WTC11 (cell line): ENCODE measurements around the gene NEURL4. TPM values are rescaled to one million over a fixed set of nuclear protein-coding genes. Genes with fewer than 3 reads are reported as not detected.

Source experiments
- ATAC-seq: fragments of 200-7000 bp; cut with Tn5 transposase; 2 replicates; pipeline ENCODE4 v1.10.0; 2021; ENCODE audit warnings: mild to moderate bottlenecking, moderate library complexity
- CTCF ChIA-PET: fragments of 300-600 bp; sonication (Branson Sonifier 250); formaldehyde crosslinking; loops from one replicate; lab custom pipeline; 2021; ENCODE audit warnings: antibody characterized with exemption; lab: Charles Lee
- POLR2A ChIA-PET: fragments of 350-600 bp; sonication (Branson Sonifier 250); formaldehyde crosslinking; loops from one replicate; lab custom pipeline; 2021; ENCODE audit warnings: antibody characterized with exemption; lab: Charles Lee
- DNase-seq: peaks from one replicate; pipeline ENCODE4 v3.0.0; 2021; ENCODE audit warnings: low spot score
- H3K27ac Mint-ChIP-seq: 2 replicates; pipeline ENCODE4 v1.8.0; 2021; ENCODE audit warnings: mixed read lengths
- H3K27me3 Mint-ChIP-seq: 2 replicates; pipeline ENCODE4 v1.8.0; 2021; ENCODE audit warnings: low read depth, mild to moderate bottlenecking, moderate library complexity, mixed read lengths
- H3K36me3 Mint-ChIP-seq: 2 replicates; pipeline ENCODE4 v1.8.0; 2021; ENCODE audit warnings: mixed read lengths
- H3K4me1 Mint-ChIP-seq: 2 replicates; pipeline ENCODE4 v1.8.0; 2022; ENCODE audit warnings: mixed read lengths
- H3K4me3 Mint-ChIP-seq: 2 replicates; pipeline ENCODE4 v1.8.0; 2021; ENCODE audit warnings: mild to moderate bottlenecking, moderate library complexity, mixed read lengths
- H3K9me3 Mint-ChIP-seq: 2 replicates; pipeline ENCODE4 v1.8.0; 2021; ENCODE audit warnings: mixed read lengths
- ATF1 ChIP-seq: sonication (generic); formaldehyde crosslinking; IDR thresholded peaks from 2 replicates; pipeline ENCODE4 v1.8.1; 2023; ENCODE audit warnings: mild to moderate bottlenecking, moderate library complexity, missing genetic modification reagents
- CREM ChIP-seq: sonication (generic); formaldehyde crosslinking; IDR thresholded peaks from 2 replicates; pipeline ENCODE4 v1.8.1; 2022; ENCODE audit warnings: mild to moderate bottlenecking, missing genetic modification reagents, moderate library complexity
- ELF4 ChIP-seq: sonication (generic); formaldehyde crosslinking; IDR thresholded peaks from 2 replicates; pipeline ENCODE4 v1.8.1; 2022; ENCODE audit warnings: low read depth, mild to moderate bottlenecking, moderate library complexity, missing genetic modification reagents
- FOXJ3 ChIP-seq: sonication (generic); formaldehyde crosslinking; IDR thresholded peaks from 2 replicates; pipeline ENCODE4 v1.9.0; 2021; ENCODE audit warnings: missing genetic modification reagents, mild to moderate bottlenecking, borderline replicate concordance
- FOXP1 ChIP-seq: sonication (generic); formaldehyde crosslinking; IDR thresholded peaks from 2 replicates; pipeline ENCODE4 v1.8.0; 2022; ENCODE audit warnings: missing genetic modification reagents, mild to moderate bottlenecking, moderate library complexity, borderline replicate concordance
- MYBL2 ChIP-seq: sonication (generic); formaldehyde crosslinking; IDR thresholded peaks from 2 replicates; pipeline ENCODE4 v1.8.1; 2023; ENCODE audit warnings: mild to moderate bottlenecking, moderate library complexity, missing genetic modification reagents
- NFYB ChIP-seq: sonication (generic); formaldehyde crosslinking; conservative IDR thresholded peaks from 2 replicates; pipeline ENCODE4 v1.8.0; 2022; ENCODE audit warnings: low read depth, missing genetic modification reagents
- SP1 ChIP-seq: sonication (generic); formaldehyde crosslinking; conservative IDR thresholded peaks from 2 replicates; pipeline ENCODE4 v1.8.1; 2022; ENCODE audit warnings: missing genetic modification reagents
- TP53 ChIP-seq: sonication (generic); formaldehyde crosslinking; IDR thresholded peaks from 2 replicates; pipeline ENCODE4 v1.8.1; 2023; ENCODE audit warnings: mild to moderate bottlenecking, missing genetic modification reagents
- total RNA-seq: library from RNA; stranded (reverse); gene quantifications from 3 replicates; pipeline ENCODE4 v1.2.3, GENCODE V29; 2021
- TF ChIP-seq, protein P1 (sequence below): sonication (generic); formaldehyde crosslinking; IDR thresholded peaks from 2 replicates; pipeline ENCODE4 v1.8.0; 2023; ENCODE audit warnings: mild to moderate bottlenecking, missing genetic modification reagents
- TF ChIP-seq, protein P2 (sequence below): sonication (generic); formaldehyde crosslinking; IDR thresholded peaks from 2 replicates; pipeline ENCODE4 v1.8.0; 2022; ENCODE audit warnings: mild to moderate bottlenecking, missing genetic modification reagents
- TF ChIP-seq, protein P3 (sequence below): fragments of 250-450 bp; sonication (Bioruptor Pico); IDR thresholded peaks from 2 replicates; pipeline ENCODE4 v1.8.0; 2021; ENCODE audit warnings: mild to moderate bottlenecking
- TF ChIP-seq, protein P4 (sequence below): sonication (generic); formaldehyde crosslinking; IDR thresholded peaks from 2 replicates; pipeline ENCODE4 v1.8.1; 2022; ENCODE audit warnings: mild to moderate bottlenecking, moderate library complexity, missing genetic modification reagents

The NEURL4 gene
- total RNA-seq, 1 experiment from 2014 or later: 64.4 TPM

DNA sequence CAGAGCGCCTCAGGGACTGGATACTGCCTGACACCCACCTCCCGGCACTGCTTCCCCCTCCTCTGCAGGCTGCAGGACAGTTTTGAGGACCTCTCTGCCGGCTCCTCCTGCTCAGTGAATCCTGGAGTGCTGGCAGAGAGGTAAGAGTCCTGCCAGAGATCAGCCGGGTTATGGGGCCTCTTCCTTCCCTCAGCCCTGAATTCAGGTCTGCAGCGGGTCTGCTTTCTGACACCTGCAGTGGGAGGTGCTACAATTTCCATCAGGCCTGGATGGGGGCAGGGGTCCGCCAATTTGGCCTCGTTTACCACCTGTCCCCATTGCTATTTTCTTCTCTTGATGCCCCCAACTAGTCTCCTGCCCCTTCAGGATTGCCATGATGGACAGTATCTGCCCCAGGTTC is 3.0 kb upstream of the NEURL4 start (continued):
- TF ChIP-seq, protein P1, sequence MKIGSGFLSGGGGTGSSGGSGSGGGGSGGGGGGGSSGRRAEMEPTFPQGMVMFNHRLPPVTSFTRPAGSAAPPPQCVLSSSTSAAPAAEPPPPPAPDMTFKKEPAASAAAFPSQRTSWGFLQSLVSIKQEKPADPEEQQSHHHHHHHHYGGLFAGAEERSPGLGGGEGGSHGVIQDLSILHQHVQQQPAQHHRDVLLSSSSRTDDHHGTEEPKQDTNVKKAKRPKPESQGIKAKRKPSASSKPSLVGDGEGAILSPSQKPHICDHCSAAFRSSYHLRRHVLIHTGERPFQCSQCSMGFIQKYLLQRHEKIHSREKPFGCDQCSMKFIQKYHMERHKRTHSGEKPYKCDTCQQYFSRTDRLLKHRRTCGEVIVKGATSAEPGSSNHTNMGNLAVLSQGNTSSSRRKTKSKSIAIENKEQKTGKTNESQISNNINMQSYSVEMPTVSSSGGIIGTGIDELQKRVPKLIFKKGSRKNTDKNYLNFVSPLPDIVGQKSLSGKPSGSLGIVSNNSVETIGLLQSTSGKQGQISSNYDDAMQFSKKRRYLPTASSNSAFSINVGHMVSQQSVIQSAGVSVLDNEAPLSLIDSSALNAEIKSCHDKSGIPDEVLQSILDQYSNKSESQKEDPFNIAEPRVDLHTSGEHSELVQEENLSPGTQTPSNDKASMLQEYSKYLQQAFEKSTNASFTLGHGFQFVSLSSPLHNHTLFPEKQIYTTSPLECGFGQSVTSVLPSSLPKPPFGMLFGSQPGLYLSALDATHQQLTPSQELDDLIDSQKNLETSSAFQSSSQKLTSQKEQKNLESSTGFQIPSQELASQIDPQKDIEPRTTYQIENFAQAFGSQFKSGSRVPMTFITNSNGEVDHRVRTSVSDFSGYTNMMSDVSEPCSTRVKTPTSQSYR (CRISPR knock-in tag): no peak
- TF ChIP-seq CREM (no peak), TP53 (no peak), FOXJ3 (CRISPR knock-in tag) (no peak), MYBL2 (CRISPR knock-in tag) (no peak)

DNA sequence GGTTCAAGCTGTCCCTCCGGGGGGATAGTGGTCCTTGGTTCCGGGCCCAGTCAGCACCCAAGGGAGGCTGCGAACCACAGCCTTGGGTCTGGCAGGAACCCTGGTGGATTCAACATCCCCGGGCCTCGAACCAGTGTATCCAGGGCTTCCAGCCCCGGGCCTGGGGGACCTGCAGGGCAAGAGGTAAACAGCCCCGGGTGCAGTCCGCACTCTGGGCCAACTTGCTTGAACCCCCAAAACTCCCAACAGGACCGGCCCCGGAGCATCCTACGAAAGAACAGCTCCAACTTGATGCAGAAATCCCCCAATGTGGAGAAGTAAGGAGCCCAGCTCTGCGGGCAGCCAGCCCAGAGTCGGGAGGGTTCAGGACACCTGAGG is 1.5 kb upstream of the NEURL4 start:
- ChIA-PET CTCF (interaction anchor here (1.4 to 2.2 kb wide), 3 partner anchors 50 to 357 kb away, joined by 8 to 24 read pairs (median 14); partner anchors contain the start of genes SLC2A4, TP53 and WRAP53), POLR2A (interaction anchor here (1.5 to 2.0 kb wide), 4 partner anchors 44 to 356 kb away, joined by 3 to 12 read pairs (median 8); partner anchors contain the start of genes ACADVL, DLG4, TMEM256 and TP53)
- DNase-seq (no peak), ATAC-seq (no peak)
- Mint-ChIP-seq H3K4me3 (peak overlapping the region; percentile 93), H3K27ac (peak overlapping the region; percentile 79; the same call in 1 of the 2 replicates), H3K9me3 (no peaks in the 10 kb centered on the region), H3K4me1 (peaks cover 29% of the 10 kb centered on the region), H3K36me3 (peaks cover 4% of the 10 kb centered on the region; the same call in 1 of the 2 replicates), H3K27me3 (no peaks in the 10 kb centered on the region)
- TF ChIP-seq, protein P2, sequence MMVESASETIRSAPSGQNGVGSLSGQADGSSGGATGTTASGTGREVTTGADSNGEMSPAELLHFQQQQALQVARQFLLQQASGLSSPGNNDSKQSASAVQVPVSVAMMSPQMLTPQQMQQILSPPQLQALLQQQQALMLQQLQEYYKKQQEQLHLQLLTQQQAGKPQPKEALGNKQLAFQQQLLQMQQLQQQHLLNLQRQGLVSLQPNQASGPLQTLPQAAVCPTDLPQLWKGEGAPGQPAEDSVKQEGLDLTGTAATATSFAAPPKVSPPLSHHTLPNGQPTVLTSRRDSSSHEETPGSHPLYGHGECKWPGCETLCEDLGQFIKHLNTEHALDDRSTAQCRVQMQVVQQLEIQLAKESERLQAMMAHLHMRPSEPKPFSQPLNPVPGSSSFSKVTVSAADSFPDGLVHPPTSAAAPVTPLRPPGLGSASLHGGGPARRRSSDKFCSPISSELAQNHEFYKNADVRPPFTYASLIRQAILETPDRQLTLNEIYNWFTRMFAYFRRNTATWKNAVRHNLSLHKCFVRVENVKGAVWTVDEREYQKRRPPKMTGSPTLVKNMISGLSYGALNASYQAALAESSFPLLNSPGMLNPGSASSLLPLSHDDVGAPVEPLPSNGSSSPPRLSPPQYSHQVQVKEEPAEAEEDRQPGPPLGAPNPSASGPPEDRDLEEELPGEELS (CRISPR knock-in tag): no peak
- TF ChIP-seq, protein P3, sequence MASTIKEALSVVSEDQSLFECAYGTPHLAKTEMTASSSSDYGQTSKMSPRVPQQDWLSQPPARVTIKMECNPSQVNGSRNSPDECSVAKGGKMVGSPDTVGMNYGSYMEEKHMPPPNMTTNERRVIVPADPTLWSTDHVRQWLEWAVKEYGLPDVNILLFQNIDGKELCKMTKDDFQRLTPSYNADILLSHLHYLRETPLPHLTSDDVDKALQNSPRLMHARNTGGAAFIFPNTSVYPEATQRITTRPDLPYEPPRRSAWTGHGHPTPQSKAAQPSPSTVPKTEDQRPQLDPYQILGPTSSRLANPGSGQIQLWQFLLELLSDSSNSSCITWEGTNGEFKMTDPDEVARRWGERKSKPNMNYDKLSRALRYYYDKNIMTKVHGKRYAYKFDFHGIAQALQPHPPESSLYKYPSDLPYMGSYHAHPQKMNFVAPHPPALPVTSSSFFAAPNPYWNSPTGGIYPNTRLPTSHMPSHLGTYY (CRISPR knock-in tag): no peak
- TF ChIP-seq, protein P1 (CRISPR knock-in tag): no peak
- TF ChIP-seq, protein P4, sequence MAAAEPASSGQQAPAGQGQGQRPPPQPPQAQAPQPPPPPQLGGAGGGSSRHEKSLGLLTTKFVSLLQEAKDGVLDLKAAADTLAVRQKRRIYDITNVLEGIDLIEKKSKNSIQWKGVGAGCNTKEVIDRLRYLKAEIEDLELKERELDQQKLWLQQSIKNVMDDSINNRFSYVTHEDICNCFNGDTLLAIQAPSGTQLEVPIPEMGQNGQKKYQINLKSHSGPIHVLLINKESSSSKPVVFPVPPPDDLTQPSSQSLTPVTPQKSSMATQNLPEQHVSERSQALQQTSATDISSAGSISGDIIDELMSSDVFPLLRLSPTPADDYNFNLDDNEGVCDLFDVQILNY (CRISPR knock-in tag): no peak

DNA sequence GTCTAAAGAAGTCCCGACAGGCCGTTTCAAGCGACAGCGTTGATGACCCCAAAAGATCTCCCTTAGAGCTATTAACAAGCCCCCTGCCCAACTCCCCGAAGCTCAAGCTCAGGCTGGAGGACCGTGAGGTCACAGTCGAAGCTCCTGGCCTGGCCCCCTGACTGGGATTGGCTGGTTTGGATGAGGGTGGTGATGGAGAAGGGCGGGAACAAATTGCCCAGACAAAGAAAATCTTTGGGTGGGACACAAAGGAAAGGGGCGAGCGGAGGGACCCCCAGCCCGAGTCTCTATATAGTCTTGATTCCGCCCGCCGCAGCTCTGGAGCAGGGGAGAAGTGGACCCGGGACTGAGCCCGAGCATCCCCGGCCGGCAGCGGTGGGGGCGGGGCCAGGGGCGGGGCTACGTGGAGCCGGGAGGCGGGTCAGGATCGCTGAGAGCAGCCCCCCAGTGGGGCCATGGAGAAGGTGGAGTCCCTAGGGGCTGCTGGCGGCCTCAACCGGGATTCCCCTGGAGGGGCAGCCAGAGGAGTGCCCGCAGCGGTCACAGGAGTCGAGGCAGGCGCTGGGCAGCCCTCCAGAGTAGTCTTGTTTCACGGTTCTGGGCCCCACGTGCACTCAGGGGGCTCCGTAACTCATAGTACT is 982 bp upstream of the NEURL4 start:
- H3K9me3 Mint-ChIP-seq: no peaks in the 10 kb centered on the region
- DNase-seq: peak; percentile 82
- CTCF ChIA-PET: interaction anchor here (0.6 to 2.2 kb wide), 35 partner anchors 7 to 387 kb away, joined by 3 to 27 read pairs (median 5); partner anchors contain the start of genes ACADVL, DLG4, GABARAP and GPS2

More for the DNA sequence above, 982 bp upstream of the NEURL4 start:
- peaks cover 4% of the 10 kb centered on the region for H3K36me3 Mint-ChIP-seq
- H3K4me1 Mint-ChIP-seq: peaks cover 24% of the 10 kb centered on the region
- TF ChIP-seq SP1 (CRISPR knock-in tag) (0 out of 2 replicates have a peak, but pooled peaks have one; percentile 25), NFYB (CRISPR knock-in tag) (peak; percentile 64), ATF1 (CRISPR knock-in tag) (no peak), ELF4 (CRISPR knock-in tag) (no peak), FOXP1 (CRISPR knock-in tag) (no peak)
- peak overlapping the region; percentile 93 for H3K4me3 Mint-ChIP-seq
- H3K27me3 Mint-ChIP-seq: no peaks in the 10 kb centered on the region
- POLR2A ChIA-PET: interaction anchor here (0.7 to 2.0 kb wide), 18 partner anchors 9 to 357 kb away, joined by 3 to 21 read pairs (median 4); partner anchors contain the start of genes ACADVL, CHRNB1, DLG4 and GPS2
- peak; percentile 76 for ATAC-seq
- peak overlapping the region; percentile 100 for H3K27ac Mint-ChIP-seq
